Measurements from ENCODE around the gene ODF2.

DNA sequence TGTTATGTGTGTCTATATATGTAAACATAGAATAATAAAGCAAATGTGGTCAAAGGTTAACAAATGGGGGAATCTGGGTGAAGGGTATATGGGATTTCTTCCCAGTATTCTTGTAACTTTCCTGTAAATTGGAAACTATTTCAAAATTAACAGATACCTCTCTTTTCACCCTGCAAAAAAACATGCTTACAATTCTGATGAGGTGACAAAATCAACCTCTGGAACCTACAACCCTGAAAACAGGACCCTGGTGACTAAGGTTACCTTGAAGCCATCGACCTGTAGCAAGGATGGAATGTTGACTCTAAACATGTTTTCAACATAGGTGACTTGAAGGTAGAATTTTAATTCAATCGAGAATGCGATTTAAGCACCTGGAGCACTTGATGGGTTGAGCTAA is 90.7 kb downstream of the ODF2 start:
- TF ChIP-seq, protein P1, sequence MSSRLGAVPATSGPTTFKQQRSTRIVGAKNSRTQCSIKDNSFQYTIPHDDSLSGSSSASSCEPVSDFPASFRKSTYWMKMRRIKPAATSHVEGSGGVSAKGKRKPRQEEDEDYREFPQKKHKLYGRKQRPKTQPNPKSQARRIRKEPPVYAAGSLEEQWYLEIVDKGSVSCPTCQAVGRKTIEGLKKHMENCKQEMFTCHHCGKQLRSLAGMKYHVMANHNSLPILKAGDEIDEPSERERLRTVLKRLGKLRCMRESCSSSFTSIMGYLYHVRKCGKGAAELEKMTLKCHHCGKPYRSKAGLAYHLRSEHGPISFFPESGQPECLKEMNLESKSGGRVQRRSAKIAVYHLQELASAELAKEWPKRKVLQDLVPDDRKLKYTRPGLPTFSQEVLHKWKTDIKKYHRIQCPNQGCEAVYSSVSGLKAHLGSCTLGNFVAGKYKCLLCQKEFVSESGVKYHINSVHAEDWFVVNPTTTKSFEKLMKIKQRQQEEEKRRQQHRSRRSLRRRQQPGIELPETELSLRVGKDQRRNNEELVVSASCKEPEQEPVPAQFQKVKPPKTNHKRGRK (CRISPR knock-in tag; IDR thresholded peaks at IDR 0.05; ENCODE audit: borderline replicate concordance): no peak
- TF ChIP-seq, protein P2, sequence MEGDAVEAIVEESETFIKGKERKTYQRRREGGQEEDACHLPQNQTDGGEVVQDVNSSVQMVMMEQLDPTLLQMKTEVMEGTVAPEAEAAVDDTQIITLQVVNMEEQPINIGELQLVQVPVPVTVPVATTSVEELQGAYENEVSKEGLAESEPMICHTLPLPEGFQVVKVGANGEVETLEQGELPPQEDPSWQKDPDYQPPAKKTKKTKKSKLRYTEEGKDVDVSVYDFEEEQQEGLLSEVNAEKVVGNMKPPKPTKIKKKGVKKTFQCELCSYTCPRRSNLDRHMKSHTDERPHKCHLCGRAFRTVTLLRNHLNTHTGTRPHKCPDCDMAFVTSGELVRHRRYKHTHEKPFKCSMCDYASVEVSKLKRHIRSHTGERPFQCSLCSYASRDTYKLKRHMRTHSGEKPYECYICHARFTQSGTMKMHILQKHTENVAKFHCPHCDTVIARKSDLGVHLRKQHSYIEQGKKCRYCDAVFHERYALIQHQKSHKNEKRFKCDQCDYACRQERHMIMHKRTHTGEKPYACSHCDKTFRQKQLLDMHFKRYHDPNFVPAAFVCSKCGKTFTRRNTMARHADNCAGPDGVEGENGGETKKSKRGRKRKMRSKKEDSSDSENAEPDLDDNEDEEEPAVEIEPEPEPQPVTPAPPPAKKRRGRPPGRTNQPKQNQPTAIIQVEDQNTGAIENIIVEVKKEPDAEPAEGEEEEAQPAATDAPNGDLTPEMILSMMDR (IDR thresholded peaks at IDR 0.05): no peak
- TF ChIP-seq FOXK1 (CRISPR knock-in tag; IDR thresholded peaks at IDR 0.05): no peak
- TF ChIP-seq, protein P3, sequence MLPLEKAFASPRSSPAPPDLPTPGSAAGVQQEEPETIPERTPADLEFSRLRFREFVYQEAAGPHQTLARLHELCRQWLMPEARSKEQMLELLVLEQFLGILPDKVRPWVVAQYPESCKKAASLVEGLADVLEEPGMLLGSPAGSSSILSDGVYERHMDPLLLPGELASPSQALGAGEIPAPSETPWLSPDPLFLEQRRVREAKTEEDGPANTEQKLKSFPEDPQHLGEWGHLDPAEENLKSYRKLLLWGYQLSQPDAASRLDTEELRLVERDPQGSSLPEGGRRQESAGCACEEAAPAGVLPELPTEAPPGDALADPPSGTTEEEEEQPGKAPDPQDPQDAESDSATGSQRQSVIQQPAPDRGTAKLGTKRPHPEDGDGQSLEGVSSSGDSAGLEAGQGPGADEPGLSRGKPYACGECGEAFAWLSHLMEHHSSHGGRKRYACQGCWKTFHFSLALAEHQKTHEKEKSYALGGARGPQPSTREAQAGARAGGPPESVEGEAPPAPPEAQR (CRISPR knock-in tag; IDR thresholded peaks at IDR 0.05): no peak
- no peak for TF ChIP-seq SP1 (CRISPR knock-in tag; conservative IDR thresholded peaks at IDR 0.05)
- TF ChIP-seq CBFB (CRISPR knock-in tag; IDR thresholded peaks at IDR 0.05; ENCODE audit: low read depth): no peak
- TF ChIP-seq, protein P4, sequence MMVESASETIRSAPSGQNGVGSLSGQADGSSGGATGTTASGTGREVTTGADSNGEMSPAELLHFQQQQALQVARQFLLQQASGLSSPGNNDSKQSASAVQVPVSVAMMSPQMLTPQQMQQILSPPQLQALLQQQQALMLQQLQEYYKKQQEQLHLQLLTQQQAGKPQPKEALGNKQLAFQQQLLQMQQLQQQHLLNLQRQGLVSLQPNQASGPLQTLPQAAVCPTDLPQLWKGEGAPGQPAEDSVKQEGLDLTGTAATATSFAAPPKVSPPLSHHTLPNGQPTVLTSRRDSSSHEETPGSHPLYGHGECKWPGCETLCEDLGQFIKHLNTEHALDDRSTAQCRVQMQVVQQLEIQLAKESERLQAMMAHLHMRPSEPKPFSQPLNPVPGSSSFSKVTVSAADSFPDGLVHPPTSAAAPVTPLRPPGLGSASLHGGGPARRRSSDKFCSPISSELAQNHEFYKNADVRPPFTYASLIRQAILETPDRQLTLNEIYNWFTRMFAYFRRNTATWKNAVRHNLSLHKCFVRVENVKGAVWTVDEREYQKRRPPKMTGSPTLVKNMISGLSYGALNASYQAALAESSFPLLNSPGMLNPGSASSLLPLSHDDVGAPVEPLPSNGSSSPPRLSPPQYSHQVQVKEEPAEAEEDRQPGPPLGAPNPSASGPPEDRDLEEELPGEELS (CRISPR knock-in tag; IDR thresholded peaks at IDR 0.05): no peak
- TF ChIP-seq ZBTB21 (CRISPR knock-in tag; IDR thresholded peaks at IDR 0.05; ENCODE audit: borderline replicate concordance): no peak
- no peak for TF ChIP-seq NFE2L1 (CRISPR knock-in tag; IDR thresholded peaks at IDR 0.05)
- no peak for TF ChIP-seq FOXJ3 (CRISPR knock-in tag; IDR thresholded peaks at IDR 0.05; ENCODE audit: borderline replicate concordance)

Data from WTC11 (cell line).